Measurements from ENCODE around the gene TBC1D2.
A peak's percentile ranks its signal among the peaks of the same experiment; 100 is the strongest.
"Not testable (repeated sequence)": the region's sequence is repeated elsewhere in the genome, so short reads cannot be mapped to it uniquely, and the experiment has no call there.

TBC1D2 gene

GRCh38 chr9:98255578-98256296 is at the start of gene TBC1D2:
TBC1D2 (minus strand) TSS chr9:98255649; CDS start chr9:98255541, 108 bp downstream.
- peak; percentile 64 for DNase-seq

DNA sequence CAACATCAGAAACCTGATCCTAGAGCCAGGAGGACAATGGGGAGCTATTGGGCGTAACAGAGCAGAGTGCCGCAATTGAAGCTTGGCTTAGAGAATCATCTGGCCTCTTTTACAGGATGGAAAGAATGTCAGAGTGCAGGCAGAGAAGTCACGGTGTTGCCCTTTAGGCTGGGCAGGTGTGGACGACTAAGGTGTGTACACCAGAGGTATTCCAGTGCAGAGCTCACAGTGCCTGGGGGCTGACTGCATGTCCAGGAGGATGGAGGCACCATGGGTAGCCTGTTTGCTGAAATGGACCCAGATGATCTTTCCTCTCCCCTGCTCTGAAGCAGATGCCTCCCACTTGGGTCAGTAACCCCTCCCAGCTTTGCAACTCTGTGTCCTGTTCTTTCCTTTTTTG is 48.9 kb upstream of the TBC1D2 start:
- no peak for DNase-seq

DNA sequence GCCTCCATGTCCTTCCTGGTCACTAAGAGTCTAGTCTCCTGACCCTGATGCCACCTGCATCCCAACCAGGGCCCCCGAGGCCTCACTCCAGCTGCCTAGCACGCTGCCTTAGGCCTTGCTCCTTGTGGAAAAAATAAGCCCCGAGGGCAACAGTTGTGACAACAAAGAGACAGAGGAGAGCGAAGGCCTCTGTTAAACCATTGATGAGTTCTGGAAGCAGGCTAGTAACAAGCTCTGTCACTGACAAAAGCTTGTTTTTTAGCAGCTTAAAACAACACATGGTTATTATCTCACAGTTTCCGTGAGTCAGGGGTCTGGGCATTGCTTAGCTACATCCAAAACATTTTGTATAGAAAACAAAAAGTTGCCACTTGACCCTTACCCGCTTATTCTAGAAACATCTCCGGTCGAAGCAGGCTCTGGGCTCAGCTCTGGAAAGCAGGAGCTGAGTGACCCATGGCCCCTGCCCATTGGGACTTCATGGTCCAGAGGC is 48.2 kb upstream of the TBC1D2 start:
- DNase-seq: no peak

DNA sequence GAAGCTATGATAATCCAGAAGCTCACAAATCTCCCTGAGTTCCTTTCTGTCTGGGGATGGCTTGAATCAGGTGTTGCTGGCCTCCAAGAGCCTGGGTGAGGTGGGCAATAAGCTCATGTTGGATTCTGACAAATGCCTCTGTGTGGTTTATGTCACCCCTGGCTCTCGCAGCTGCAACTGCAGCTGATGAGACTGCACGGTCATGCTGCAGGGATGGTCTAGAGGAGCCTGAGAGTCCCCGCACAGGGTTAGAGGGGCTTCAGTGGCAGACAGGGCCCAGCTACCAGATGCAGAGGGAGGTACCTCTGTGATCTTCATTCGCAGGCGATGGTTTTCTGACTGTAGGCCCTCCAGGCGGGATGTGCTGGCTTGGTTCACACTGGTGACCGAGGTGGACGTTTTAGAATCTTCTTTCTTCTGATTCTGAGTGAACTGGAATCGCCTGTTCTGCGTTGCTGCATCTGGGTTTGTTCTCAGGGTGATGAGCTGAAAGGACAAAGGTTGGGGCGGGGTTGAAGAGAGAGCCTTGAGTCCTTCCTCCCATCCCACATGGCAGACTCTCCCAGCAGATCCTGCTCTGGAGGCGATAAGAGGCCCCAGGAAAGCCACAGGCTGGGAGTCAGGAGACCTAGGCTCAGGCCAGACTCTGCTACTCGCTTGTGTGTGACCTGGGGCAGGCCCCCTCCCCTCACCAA is 47.6 kb upstream of the TBC1D2 start:
- DNase-seq: no peak

DNA sequence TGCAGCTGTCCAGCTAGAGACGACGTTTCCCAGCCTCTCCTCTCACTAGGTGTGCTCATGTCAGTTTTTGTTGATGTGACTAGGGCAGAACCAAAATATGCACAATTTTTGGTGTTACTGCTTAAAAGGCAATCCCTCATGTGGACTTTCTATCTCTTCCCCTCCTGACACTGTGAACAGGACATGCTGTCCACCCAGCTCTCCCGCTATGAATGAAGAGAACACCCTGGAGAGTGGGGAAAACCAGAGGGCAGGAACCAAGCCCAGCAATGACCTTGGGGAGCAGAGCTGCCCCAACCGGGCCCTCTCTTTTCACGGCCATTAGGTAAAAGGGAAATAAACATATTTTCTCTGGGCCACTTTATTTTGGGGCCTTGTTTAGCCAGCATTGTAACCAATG is 46.7 kb upstream of the TBC1D2 start:
- no peak for DNase-seq

DNA sequence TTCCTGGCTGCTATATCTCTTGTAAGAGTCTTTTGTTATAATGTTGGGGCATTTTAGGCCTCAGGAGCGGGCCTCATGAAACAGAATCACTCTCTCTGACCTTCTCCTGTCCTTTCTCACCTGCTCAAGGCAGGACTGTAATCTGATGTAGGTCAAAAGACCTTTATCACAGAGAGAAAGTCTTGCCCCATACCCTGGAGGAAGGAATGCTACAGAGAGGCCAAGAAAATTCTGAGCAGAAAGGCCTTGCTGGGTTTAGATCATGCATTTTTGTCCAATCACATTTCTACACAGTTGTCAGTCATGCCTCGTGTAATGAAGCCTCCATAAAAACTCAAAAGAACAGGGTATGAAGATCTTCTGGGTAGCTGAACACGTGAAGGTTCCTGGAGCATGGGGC is 45.2 kb upstream of the TBC1D2 start:
- DNase-seq: no peak

DNA sequence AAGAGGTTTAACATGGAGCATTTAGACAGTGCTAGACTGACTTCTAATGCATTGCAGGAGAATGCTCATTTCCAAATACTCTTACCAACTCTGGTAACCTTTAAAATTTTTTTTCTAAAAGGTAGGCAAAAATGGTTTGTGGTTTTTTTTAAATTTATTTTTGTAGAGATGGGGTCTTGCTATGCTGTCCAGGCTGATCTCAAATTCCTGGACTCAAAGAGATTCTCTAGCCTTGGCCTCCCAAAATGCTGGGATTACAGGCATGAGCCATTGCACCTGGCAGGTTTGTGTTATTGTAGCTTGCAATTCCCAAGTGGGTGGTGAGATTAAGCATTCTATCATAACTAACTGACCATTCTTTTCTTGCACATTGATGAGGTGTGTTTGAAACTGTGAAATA is 43.0 kb upstream of the TBC1D2 start:
- no peak for DNase-seq

- no peak for DNase-seq
Observed at GRCh38 chr9:98295824-98296223, 40.4 kb upstream of the TBC1D2 start.

DNA sequence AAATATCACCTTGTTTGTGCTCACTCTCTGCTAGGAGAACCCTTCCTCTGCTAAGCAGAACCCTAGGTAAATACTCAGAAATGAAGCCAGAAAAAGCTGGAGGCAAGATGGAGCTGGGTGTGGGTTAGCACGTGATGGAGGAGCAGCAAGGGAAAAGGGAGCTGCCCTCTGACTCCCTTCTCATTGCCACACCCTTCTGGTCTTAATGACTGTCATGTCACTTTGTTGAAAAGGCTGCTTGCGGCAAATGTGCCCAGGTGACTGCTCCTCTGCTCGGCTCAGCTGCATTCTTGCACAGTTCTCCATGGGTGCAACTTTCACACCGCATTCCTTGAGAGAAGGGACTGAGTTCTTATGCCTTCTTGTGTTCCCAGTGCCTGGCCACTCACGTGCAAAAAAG is 36.4 kb upstream of the TBC1D2 start:
- no peak for DNase-seq

DNA sequence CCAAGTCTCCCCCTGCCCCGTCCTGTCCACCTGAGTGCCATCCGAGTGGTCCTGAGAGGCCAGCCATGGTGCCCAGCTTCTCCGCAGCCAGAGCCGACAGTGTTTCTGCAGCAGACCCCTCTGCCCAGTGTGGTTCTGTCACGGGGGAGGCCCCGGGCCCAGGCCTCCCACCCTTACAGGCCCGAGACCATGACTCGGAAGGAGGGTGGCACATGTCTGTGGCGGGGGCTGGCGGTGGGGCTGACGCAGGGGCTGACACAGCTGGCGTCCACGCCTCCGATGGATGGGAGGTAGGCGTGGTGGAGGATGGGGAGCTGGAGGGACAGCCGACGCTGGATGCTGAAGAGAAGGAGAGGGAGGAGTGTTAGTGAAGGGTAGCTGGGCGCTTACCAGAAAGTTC is 35.0 kb upstream of the TBC1D2 start:
- no peak for DNase-seq

GRCh38 chr9:98289614-98290201 is 34.3 kb upstream of the TBC1D2 start:
- DNase-seq: no peak

GRCh38 chr9:98288881-98289280 is 33.4 kb upstream of the TBC1D2 start:
- no peak for DNase-seq

DNA sequence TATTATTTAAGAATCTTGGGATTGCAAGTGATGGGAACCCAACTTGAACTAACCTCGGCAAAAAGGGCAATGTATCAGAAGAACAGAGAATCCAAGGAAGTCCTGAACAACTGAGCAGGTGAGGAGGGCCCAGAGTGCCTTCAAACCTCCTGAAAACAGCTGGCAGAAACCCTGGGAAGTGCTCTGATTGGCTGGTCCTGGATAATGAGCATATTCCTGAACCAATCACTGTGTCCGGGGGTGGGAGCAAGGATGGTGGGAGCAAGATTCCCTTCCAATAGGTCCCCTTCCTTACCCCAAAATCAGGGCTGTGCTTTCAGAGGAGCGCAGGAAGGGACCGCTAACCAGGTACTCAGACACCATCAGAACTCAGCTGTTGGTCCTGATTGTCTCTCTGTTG is 31.9 kb upstream of the TBC1D2 start:
- DNase-seq: no peak

DNA sequence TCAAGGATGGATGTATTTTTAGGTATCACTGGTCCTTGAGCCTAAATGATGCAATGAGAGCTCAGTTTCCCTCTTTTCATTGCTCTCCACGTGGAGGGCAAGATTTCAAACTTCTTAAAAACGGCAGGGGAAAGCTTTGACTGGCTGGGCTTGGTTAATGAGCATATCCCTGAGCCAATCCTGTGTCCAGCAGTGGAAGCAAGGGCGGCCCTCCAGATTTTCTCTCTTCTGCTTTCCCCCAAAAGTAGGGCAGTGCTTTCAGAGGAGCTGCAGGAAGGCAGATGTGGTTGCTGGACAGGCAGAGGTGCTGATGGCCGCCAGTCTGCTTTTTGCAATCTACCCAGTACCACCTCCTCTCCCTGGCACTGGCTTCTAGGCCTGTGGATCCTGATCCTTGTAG is 30.0 kb upstream of the TBC1D2 start:
- no peak for DNase-seq

- DNase-seq: no peak
Observed at GRCh38 chr9:98284754-98285153, 29.3 kb upstream of the TBC1D2 start.

- not testable (repeated sequence) for DNase-seq
Observed at GRCh38 chr9:98283143-98283542, 27.7 kb upstream of the TBC1D2 start.

DNA sequence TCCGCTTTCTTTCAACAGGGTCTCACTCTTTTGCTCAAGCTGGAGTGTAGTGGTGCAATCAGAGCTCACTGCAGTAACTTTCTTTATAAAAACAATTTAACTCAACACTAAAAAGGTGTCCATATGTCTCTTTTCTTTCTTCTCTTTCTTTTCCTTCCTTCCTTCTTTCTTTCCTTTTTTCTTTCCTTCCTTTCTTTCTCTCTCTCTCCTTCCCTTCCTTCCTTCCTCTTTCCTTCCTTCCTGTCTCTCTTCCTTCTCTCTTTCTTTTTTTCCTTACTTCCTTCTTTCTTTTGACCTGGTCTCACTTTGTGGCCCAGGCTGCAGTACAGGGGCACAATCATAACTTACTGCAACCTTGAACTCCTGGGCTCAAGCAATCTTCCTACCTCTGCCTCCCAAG is 25.8 kb upstream of the TBC1D2 start:
- no peak for DNase-seq

GRCh38 chr9:98280574-98280973 is 25.1 kb upstream of the TBC1D2 start:
- DNase-seq: peak; percentile 66

DNA sequence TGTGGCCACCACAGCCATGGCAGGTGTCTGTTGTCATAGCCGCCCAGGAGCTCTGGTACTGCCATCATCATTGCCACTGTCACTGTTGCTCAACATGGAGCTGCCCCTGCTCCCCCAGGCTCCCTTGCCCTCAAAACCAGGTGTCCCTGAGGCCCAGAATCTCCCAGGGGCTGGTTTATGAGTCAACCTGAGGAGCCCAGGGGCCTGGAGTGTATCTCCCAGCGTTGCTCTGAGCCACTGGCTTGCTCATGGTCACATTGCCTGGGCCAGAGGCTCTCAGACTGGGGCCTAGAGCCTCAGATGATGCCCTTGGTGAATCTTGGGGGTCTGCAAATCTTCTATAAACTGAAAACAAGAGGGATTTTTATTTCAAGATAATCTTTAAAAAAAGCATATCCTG is 24.7 kb upstream of the TBC1D2 start:
- DNase-seq: no peak

- no peak for DNase-seq
Observed at GRCh38 chr9:98276907-98277469, 21.5 kb upstream of the TBC1D2 start.

- no peak for DNase-seq
Observed at GRCh38 chr9:98275159-98275558, 19.7 kb upstream of the TBC1D2 start.

DNA sequence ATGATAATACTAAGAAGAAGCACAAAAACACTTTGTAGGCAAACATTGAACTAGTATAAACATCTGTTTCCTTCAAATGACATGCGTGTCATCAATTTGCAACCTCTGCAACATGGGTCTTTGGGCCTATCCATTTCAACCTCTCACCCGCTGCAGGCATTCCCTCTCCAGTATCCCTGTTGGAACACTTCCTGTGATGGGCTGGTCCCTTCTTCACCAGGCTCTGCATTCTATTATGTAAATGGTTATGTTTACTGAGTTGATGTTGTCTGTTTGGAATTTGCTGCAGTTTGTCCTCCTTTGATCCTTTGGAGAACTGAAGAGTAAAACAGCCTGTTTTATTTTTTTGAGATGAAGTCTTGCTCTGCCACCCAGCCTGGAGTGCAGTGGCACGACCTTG is 16.6 kb upstream of the TBC1D2 start:
- DNase-seq: no peak

DNA sequence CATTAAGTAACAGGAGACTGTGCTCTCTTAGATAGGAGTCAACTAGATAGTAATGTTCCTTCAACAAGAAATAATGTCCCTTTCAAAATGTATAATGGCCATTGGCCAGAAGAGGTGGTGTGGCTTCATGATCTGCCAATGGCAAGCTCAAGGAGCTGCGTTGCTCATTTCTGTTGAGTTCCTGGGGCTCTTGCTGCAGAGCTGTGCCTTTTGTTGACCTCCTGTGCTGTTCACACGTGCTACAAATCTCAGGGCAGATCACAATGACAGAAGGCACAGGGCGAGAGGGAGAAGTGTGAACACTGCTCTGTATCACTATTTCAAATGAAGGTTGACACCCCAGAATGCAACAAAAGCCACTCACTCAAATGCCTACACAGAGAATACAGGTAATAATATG is 16.0 kb upstream of the TBC1D2 start:
- no peak for DNase-seq

- not testable (repeated sequence) for DNase-seq
Observed at GRCh38 chr9:98270284-98270683, 14.8 kb upstream of the TBC1D2 start.
